Germinal center (tissue), 1 donor: ENCODE measurements around the gene LMO1.

Experiments
- DNase-seq: peaks from one replicate; pipeline ENCODE4 v3.0.0; 2012; ENCODE audit warnings: mixed read lengths, low spot score

The LMO1 gene

GRCh38 chr11:8204025-8204424 is 59.7 kb downstream of the LMO1 start:
- DNase-seq, result no peak

GRCh38 chr11:8203414-8203715 is 60.3 kb downstream of the LMO1 start:
- no peak for DNase-seq

- DNase-seq, result no peak
Measured at GRCh38 chr11:8202516-8203413, 60.9 kb downstream of the LMO1 start.

- peak; percentile 30 for DNase-seq
Measured at GRCh38 chr11:8201644-8202365, 61.9 kb downstream of the LMO1 start.

- DNase-seq, result no peak
Measured at GRCh38 chr11:8199676-8200075, 64.0 kb downstream of the LMO1 start.

GRCh38 chr11:8196749-8197148 is 66.9 kb downstream of the LMO1 start:
- DNase-seq, result no peak

- DNase-seq, result no peak
Measured at GRCh38 chr11:8194956-8195355, 68.7 kb downstream of the LMO1 start.

- no peak for DNase-seq
Measured at GRCh38 chr11:8192896-8193209, 70.8 kb downstream of the LMO1 start.

- DNase-seq, result peak; percentile 69
Measured at GRCh38 chr11:8192016-8192895, 71.4 kb downstream of the LMO1 start.

- DNase-seq, result no peak
Measured at GRCh38 chr11:8190431-8190830, 73.2 kb downstream of the LMO1 start.

- no peak for DNase-seq
Measured at GRCh38 chr11:8186429-8186828, 77.2 kb downstream of the LMO1 start.

- no peak for DNase-seq
Measured at GRCh38 chr11:8183111-8183510, 80.6 kb downstream of the LMO1 start.

GRCh38 chr11:8180469-8180868 is 83.2 kb downstream of the LMO1 start:
- DNase-seq, result no peak

- no peak for DNase-seq
Measured at GRCh38 chr11:8178297-8178696, 85.4 kb downstream of the LMO1 start.

GRCh38 chr11:8177136-8177535 is 86.5 kb downstream of the LMO1 start:
- DNase-seq, result no peak
